ENCODE data around the gene GNAQ. TPM values are rescaled to one million over a fixed set of nuclear protein-coding genes. Genes with fewer than 3 reads are reported as not detected.
A peak's percentile ranks its signal among the peaks of the same experiment; 100 is the strongest.

Gene GNAQ
- total RNA-seq, 6 donors from 2014 or later = 50.3 to 117 (median 94.3) TPM

- no peak for TF ChIP-seq POLR2AphosphoS5 (IDR thresholded peaks at IDR 0.05)
- TF ChIP-seq CTCF (IDR thresholded peaks at IDR 0.05) = no peak
- no peak for TF ChIP-seq POLR2A (IDR thresholded peaks at IDR 0.05)
- no peak for TF ChIP-seq EP300 (IDR thresholded peaks at IDR 0.05)
- Histone ChIP-seq H3K4me1 (peaks cover 51 to 72% (median 67%) of the 10 kb centered on the region in 4 donors), H3K27ac (peak overlapping the region in 1 of 4 donors; percentile 0), H3K27me3 (no peaks in the 10 kb centered on the region), H3K4me3 (no peak overlapping the region), H3K9me3 (no peaks in the 10 kb centered on the region), H3K36me3 (no peaks in the 10 kb centered on the region)
- 74 to 80% methylated on average over 4 of the region's 4 CpGs for WGBS, 2 donors
- ATAC-seq (ENCODE audit: low FRiP score in 2 of 2) = no peak
- no peak for DNase-seq
These were observed 22.4 kb downstream of the GNAQ start for GRCh38 chr9:78009186-78009585.

GRCh38 chr9:78006734-78007133 lies 24.9 kb downstream of the GNAQ start:
- Histone ChIP-seq H3K4me1 (peaks cover 55 to 82% (median 72%) of the 10 kb centered on the region in 4 donors), H3K27ac (peak overlapping the region in 1 of 4 donors; percentile 4), H3K27me3 (no peaks in the 10 kb centered on the region), H3K9me3 (no peaks in the 10 kb centered on the region), H3K4me3 (no peak overlapping the region), H3K36me3 (no peaks in the 10 kb centered on the region)
- TF ChIP-seq EP300 (IDR thresholded peaks at IDR 0.05) = no peak
- TF ChIP-seq CTCF (IDR thresholded peaks at IDR 0.05) = no peak
- TF ChIP-seq POLR2AphosphoS5 (IDR thresholded peaks at IDR 0.05) = no peak
- TF ChIP-seq POLR2A (IDR thresholded peaks at IDR 0.05) = no peak
- peak in 1 of 2 donors; percentile 37 for ATAC-seq (ENCODE audit: low FRiP score in 2 of 2)
- DNase-seq = no peak
- 29% methylated on average over 1 of the region's 1 CpG for WGBS, 2 donors

GRCh38 chr9:78005231-78006002 lies 26.2 kb downstream of the GNAQ start:
- DNase-seq (no peak), ATAC-seq (ENCODE audit: low FRiP score in 2 of 2) (no peak)
- Histone ChIP-seq H3K4me3 (no peak overlapping the region), H3K27ac (no peak overlapping the region), H3K36me3 (no peaks in the 10 kb centered on the region), H3K9me3 (no peaks in the 10 kb centered on the region), H3K27me3 (no peaks in the 10 kb centered on the region), H3K4me1 (peaks cover 45 to 70% (median 60%) of the 10 kb centered on the region in 4 donors)
- 90 to 93% methylated on average over 9 of the region's 9 CpGs for WGBS, 2 donors
- TF ChIP-seq POLR2AphosphoS5 (IDR thresholded peaks at IDR 0.05) = no peak
- TF ChIP-seq CTCF (IDR thresholded peaks at IDR 0.05) = no peak
- TF ChIP-seq EP300 (IDR thresholded peaks at IDR 0.05) = no peak
- no peak for TF ChIP-seq POLR2A (IDR thresholded peaks at IDR 0.05)

GRCh38 chr9:78004478-78005229 lies 27.0 kb downstream of the GNAQ start:
- Histone ChIP-seq H3K27me3 (no peaks in the 10 kb centered on the region), H3K4me1 (peaks cover 44 to 66% (median 56%) of the 10 kb centered on the region in 4 donors), H3K4me3 (no peak overlapping the region), H3K9me3 (no peaks in the 10 kb centered on the region), H3K36me3 (no peaks in the 10 kb centered on the region), H3K27ac (no peak overlapping the region)
- peak; percentile 31 to 55 for ATAC-seq (ENCODE audit: low FRiP score in 2 of 2)
- 66 to 73% methylated on average over 6 of the region's 6 CpGs for WGBS, 2 donors
- TF ChIP-seq POLR2A (IDR thresholded peaks at IDR 0.05) (no peak), CTCF (IDR thresholded peaks at IDR 0.05) (peak in 3 of 6 experiments; percentile 17 to 45 (median 30))
- no peak for DNase-seq

Data from upper lobe of left lung (tissue), 6 donors.